ENCODE results near the gene CYYR1. TPM values are rescaled to one million over a fixed set of nuclear protein-coding genes. Genes with fewer than 3 reads are reported as not detected.

CYYR1 gene
- polyA plus RNA-seq, 1 donor from 2014 or later, result 0.62 TPM

DNA sequence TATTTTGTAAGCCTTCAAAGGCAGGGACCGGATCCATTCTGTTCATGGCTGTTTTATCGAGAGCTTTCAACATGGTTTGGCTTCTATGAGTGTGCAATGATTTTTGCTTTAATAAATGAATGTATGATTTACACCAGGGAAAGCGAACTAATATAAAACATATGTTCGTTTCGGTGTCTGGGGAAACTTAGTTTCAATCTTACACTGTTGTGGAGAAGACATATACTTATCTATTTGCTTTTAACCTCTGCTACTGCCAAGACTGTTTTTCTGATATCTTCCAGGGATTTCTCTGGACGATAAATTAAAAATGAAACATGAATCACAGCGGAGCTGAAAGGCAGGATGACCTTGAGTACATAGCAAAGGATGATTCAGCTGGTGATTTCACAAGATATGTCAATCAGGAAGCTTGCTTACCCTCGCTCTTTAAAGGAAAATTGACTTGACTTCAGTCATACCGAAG, 14.7 kb upstream of the CYYR1 start:
- Histone ChIP-seq H3K9me3 (ENCODE audit: low read length) (no peaks in the 10 kb centered on the region), H3K9ac (ENCODE audit: low read length) (no peak overlapping the region), H3K4me3 (ENCODE audit: low read length) (no peak overlapping the region), H3K4me2 (ENCODE audit: low read length) (no peak overlapping the region), H3F3A (ENCODE audit: insufficient read depth, low read length, poor library complexity, severe bottlenecking) (no peaks in the 10 kb centered on the region), H3K36me3 (ENCODE audit: insufficient read depth, low read length) (no peaks in the 10 kb centered on the region), H4K20me1 (ENCODE audit: insufficient read depth) (no peaks in the 10 kb centered on the region), H3K9me2 (ENCODE audit: insufficient read depth, low read length) (no peaks in the 10 kb centered on the region), H3K27me3 (ENCODE audit: insufficient read depth, low read depth, low read length) (no peaks in the 10 kb centered on the region), H2AFZ (ENCODE audit: low read depth, low read length) (no peak overlapping the region), H3K27ac (ENCODE audit: low read length) (no peak overlapping the region), H3K79me2 (replicated peaks; ENCODE audit: insufficient read depth, low read length) (no peaks in the 10 kb centered on the region)
- no peak for TF ChIP-seq RAD21 (conservative IDR thresholded peaks at IDR 0.05)
- TF ChIP-seq, protein P1, sequence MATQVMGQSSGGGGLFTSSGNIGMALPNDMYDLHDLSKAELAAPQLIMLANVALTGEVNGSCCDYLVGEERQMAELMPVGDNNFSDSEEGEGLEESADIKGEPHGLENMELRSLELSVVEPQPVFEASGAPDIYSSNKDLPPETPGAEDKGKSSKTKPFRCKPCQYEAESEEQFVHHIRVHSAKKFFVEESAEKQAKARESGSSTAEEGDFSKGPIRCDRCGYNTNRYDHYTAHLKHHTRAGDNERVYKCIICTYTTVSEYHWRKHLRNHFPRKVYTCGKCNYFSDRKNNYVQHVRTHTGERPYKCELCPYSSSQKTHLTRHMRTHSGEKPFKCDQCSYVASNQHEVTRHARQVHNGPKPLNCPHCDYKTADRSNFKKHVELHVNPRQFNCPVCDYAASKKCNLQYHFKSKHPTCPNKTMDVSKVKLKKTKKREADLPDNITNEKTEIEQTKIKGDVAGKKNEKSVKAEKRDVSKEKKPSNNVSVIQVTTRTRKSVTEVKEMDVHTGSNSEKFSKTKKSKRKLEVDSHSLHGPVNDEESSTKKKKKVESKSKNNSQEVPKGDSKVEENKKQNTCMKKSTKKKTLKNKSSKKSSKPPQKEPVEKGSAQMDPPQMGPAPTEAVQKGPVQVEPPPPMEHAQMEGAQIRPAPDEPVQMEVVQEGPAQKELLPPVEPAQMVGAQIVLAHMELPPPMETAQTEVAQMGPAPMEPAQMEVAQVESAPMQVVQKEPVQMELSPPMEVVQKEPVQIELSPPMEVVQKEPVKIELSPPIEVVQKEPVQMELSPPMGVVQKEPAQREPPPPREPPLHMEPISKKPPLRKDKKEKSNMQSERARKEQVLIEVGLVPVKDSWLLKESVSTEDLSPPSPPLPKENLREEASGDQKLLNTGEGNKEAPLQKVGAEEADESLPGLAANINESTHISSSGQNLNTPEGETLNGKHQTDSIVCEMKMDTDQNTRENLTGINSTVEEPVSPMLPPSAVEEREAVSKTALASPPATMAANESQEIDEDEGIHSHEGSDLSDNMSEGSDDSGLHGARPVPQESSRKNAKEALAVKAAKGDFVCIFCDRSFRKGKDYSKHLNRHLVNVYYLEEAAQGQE (IDR thresholded peaks at IDR 0.05; ENCODE audit: borderline replicate concordance), result no peak
- no peak for TF ChIP-seq EP300 (conservative IDR thresholded peaks at IDR 0.05; ENCODE audit: poor library complexity, severe bottlenecking)

DNA sequence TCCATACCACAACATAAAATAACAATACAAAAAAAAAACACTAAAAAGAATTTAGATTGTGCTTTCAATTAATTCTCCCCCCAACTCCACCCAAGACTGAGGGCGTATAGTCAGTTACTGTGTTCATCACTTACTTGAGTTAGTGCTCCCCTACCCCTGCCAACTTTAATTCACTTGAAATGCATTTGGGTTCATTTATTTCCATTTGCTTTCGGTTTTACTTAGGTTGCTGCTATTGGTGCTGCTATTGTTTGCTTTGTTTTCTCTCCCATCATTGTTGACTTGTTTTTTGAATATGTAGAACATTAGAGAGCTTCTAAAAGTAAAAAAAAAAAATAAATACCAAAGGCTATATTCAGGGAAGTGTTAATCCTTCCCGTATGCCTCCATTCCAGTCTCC, 10.7 kb upstream of the CYYR1 start:
- Histone ChIP-seq H2AFZ (ENCODE audit: low read depth, low read length) (no peak overlapping the region), H4K20me1 (ENCODE audit: insufficient read depth) (no peaks in the 10 kb centered on the region), H3K9me2 (ENCODE audit: insufficient read depth, low read length) (no peaks in the 10 kb centered on the region), H3F3A (ENCODE audit: insufficient read depth, low read length, poor library complexity, severe bottlenecking) (no peaks in the 10 kb centered on the region), H3K27ac (ENCODE audit: low read length) (no peak overlapping the region), H3K9me3 (ENCODE audit: low read length) (no peaks in the 10 kb centered on the region), H3K4me3 (ENCODE audit: low read length) (no peak overlapping the region), H3K36me3 (ENCODE audit: insufficient read depth, low read length) (no peaks in the 10 kb centered on the region), H3K9ac (ENCODE audit: low read length) (no peak overlapping the region), H3K27me3 (ENCODE audit: insufficient read depth, low read depth, low read length) (no peaks in the 10 kb centered on the region), H3K79me2 (replicated peaks; ENCODE audit: insufficient read depth, low read length) (no peaks in the 10 kb centered on the region), H3K4me2 (ENCODE audit: low read length) (no peak overlapping the region)
- no peak for TF ChIP-seq EP300 (conservative IDR thresholded peaks at IDR 0.05; ENCODE audit: poor library complexity, severe bottlenecking)

DNA sequence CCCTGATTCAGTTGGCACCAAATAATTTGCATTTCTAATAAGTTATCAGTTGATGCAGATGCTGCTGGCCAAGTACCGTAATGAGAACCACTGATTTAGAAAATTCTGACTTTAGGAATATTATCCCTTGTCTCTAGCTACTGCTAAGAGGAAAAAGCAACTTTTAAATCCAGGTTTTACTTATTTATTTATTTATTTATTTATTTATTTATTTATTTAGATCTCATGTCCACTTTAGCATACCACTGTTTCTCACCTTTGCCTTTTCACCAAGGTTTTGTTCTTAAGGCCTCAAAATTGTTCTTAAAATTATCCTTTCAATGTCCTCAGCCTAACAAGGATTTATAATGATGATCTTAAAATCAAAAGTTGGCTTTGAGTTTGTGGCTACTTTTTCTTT, 8.7 kb upstream of the CYYR1 start:
- H3K27me3 ChIP-seq (ENCODE audit: insufficient read depth, low read depth, low read length), result no peaks in the 10 kb centered on the region
- no peak overlapping the region for H3K4me3 ChIP-seq (ENCODE audit: low read length)
- H3K27ac ChIP-seq (ENCODE audit: low read length), result no peak overlapping the region
- H3K9me3 ChIP-seq (ENCODE audit: low read length), result no peaks in the 10 kb centered on the region
- no peaks in the 10 kb centered on the region for H4K20me1 ChIP-seq (ENCODE audit: insufficient read depth)
- H3K36me3 ChIP-seq (ENCODE audit: insufficient read depth, low read length), result no peaks in the 10 kb centered on the region
- no peak overlapping the region for H2AFZ ChIP-seq (ENCODE audit: low read depth, low read length)
- H3K79me2 ChIP-seq (replicated peaks; ENCODE audit: insufficient read depth, low read length), result no peaks in the 10 kb centered on the region
- no peak overlapping the region for H3K9ac ChIP-seq (ENCODE audit: low read length)
- H3K9me2 ChIP-seq (ENCODE audit: insufficient read depth, low read length), result no peaks in the 10 kb centered on the region
- no peaks in the 10 kb centered on the region for H3F3A ChIP-seq (ENCODE audit: insufficient read depth, low read length, poor library complexity, severe bottlenecking)
- H3K4me2 ChIP-seq (ENCODE audit: low read length), result no peak overlapping the region
- TF ChIP-seq TAF1 (IDR thresholded peaks at IDR 0.05; ENCODE audit: low read depth) (no peak), EP300 (conservative IDR thresholded peaks at IDR 0.05; ENCODE audit: poor library complexity, severe bottlenecking) (no peak), SMC3 (conservative IDR thresholded peaks at IDR 0.05; ENCODE audit: poor library complexity) (no peak), RAD21 (conservative IDR thresholded peaks at IDR 0.05) (no peak), POLR2AphosphoS5 (IDR thresholded peaks at IDR 0.05) (no peak), MXI1 (conservative IDR thresholded peaks at IDR 0.05; ENCODE audit: poor library complexity, severe bottlenecking) (no peak), EZH2 (IDR thresholded peaks at IDR 0.05; ENCODE audit: borderline replicate concordance, insufficient read depth, low read length, poor library complexity, severe bottlenecking) (no peak)
- TF ChIP-seq, protein P2, sequence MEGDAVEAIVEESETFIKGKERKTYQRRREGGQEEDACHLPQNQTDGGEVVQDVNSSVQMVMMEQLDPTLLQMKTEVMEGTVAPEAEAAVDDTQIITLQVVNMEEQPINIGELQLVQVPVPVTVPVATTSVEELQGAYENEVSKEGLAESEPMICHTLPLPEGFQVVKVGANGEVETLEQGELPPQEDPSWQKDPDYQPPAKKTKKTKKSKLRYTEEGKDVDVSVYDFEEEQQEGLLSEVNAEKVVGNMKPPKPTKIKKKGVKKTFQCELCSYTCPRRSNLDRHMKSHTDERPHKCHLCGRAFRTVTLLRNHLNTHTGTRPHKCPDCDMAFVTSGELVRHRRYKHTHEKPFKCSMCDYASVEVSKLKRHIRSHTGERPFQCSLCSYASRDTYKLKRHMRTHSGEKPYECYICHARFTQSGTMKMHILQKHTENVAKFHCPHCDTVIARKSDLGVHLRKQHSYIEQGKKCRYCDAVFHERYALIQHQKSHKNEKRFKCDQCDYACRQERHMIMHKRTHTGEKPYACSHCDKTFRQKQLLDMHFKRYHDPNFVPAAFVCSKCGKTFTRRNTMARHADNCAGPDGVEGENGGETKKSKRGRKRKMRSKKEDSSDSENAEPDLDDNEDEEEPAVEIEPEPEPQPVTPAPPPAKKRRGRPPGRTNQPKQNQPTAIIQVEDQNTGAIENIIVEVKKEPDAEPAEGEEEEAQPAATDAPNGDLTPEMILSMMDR (IDR thresholded peaks at IDR 0.05; ENCODE audit: poor library complexity, severe bottlenecking), result no peak
- TF ChIP-seq, protein P1 (IDR thresholded peaks at IDR 0.05; ENCODE audit: borderline replicate concordance), result no peak

Data from neural cell (in vitro differentiated cells).